ENCODE data around the gene SERP2. TPM values are rescaled to one million over a fixed set of nuclear protein-coding genes. Genes with fewer than 3 reads are reported as not detected.

The SERP2 gene
- total RNA-seq, 1 donor from 2014 or later, result 4.8 TPM

DNA sequence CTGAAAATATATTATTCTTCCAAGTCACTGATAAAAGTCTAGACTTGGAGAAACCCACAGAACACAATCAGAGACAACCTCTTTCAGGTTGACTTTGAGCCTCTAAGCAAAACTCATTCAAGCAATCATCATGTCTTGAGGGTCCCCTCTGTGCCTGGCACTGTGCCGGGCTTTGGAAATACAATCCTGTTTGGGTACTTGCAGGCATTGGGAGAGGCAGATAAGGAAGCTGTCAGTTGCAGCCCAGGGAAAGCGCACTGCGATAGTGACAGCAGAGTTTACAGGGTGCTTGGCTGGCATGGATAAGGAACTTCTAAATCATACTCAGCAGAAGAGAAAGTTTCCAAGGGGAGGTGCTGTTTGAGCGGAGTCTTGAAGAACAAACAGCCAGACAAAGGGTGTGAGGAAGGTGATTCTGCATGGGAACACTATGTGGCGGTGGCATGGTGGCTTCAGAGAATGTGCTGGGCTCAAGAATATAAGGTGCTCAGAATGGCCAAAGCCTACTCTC is 9.1 kb downstream of the SERP2 start:
- no peak for DNase-seq (ENCODE audit: low spot score in 2 of 2, unreplicated experiment in 2 of 2)
- peaks cover 10% of the 10 kb centered on the region for H3K27me3 Mint-ChIP-seq (ENCODE audit: low read depth)
- H3K4me3 Mint-ChIP-seq, result no peak overlapping the region
- no peaks in the 10 kb centered on the region for H3K9me3 Mint-ChIP-seq
- H3K27ac Mint-ChIP-seq, result no peak overlapping the region
- peaks cover 13% of the 10 kb centered on the region for H3K4me1 Mint-ChIP-seq
- TF ChIP-seq, protein P1, sequence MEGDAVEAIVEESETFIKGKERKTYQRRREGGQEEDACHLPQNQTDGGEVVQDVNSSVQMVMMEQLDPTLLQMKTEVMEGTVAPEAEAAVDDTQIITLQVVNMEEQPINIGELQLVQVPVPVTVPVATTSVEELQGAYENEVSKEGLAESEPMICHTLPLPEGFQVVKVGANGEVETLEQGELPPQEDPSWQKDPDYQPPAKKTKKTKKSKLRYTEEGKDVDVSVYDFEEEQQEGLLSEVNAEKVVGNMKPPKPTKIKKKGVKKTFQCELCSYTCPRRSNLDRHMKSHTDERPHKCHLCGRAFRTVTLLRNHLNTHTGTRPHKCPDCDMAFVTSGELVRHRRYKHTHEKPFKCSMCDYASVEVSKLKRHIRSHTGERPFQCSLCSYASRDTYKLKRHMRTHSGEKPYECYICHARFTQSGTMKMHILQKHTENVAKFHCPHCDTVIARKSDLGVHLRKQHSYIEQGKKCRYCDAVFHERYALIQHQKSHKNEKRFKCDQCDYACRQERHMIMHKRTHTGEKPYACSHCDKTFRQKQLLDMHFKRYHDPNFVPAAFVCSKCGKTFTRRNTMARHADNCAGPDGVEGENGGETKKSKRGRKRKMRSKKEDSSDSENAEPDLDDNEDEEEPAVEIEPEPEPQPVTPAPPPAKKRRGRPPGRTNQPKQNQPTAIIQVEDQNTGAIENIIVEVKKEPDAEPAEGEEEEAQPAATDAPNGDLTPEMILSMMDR (IDR thresholded peaks at IDR 0.05; ENCODE audit: unreplicated experiment), result no peak
- H3K36me3 Mint-ChIP-seq, result no peaks in the 10 kb centered on the region

- Mint-ChIP-seq H3K27ac (no peak overlapping the region), H3K9me3 (no peaks in the 10 kb centered on the region), H3K4me1 (peaks cover 23% of the 10 kb centered on the region), H3K36me3 (no peaks in the 10 kb centered on the region), H3K27me3 (ENCODE audit: low read depth) (peaks cover 10% of the 10 kb centered on the region), H3K4me3 (no peak overlapping the region)
- no peak for DNase-seq (ENCODE audit: low spot score in 2 of 2, unreplicated experiment in 2 of 2)
- TF ChIP-seq, protein P1 (IDR thresholded peaks at IDR 0.05; ENCODE audit: unreplicated experiment), result no peak
These were observed 10.3 kb downstream of the SERP2 start for GRCh38 chr13:44383945-44384344.

DNA sequence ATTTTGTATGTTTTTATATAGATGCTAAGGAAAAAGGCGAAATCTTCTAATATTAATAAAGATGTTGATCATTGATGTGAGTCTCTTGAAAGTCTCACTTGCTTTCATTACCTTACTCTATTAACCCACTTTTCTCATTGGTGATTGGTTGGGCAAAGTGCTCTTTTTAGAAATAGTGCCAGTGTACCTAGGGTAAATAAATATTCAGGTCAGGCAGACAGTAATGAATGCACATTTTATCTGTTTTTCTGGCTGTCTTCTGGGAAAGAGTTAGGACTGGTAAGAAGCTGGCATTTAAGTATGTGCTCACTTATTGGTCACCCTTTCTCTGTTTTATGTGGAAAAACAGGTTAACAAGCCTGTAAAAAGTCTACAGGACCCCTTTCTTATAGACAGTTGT is 11.2 kb downstream of the SERP2 start:
- TF ChIP-seq, protein P1 (IDR thresholded peaks at IDR 0.05; ENCODE audit: unreplicated experiment), result no peak
- Mint-ChIP-seq H3K27ac (no peak overlapping the region), H3K4me3 (no peak overlapping the region), H3K9me3 (no peaks in the 10 kb centered on the region), H3K4me1 (peaks cover 25% of the 10 kb centered on the region), H3K36me3 (no peaks in the 10 kb centered on the region), H3K27me3 (ENCODE audit: low read depth) (peaks cover 12% of the 10 kb centered on the region)
- no peak for DNase-seq (ENCODE audit: low spot score in 2 of 2, unreplicated experiment in 2 of 2)

DNA sequence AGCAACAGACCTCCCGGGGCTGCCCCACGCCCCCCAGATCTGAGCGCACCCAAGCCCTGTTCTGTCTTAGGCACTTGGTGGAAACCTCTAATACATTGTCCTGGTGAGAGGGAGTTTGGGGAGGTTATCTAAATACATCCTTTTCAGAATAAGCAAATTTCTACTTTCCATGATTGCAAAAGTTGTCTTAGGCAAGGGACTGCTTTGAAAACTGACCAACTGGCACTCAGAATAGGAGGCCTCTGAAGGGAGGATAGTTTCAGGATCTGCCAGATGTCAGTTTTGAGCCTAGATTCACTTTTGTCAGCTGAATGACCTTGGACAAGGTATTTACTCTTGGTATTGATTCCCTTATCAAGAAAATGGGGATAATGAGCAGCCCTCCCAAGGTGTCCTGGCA is 11.8 kb downstream of the SERP2 start:
- H3K36me3 Mint-ChIP-seq, result no peaks in the 10 kb centered on the region
- H3K27ac Mint-ChIP-seq, result no peak overlapping the region
- TF ChIP-seq, protein P1 (IDR thresholded peaks at IDR 0.05; ENCODE audit: unreplicated experiment), result no peak
- no peak for DNase-seq (ENCODE audit: low spot score in 2 of 2, unreplicated experiment in 2 of 2)
- no peaks in the 10 kb centered on the region for H3K9me3 Mint-ChIP-seq
- peaks cover 12% of the 10 kb centered on the region for H3K27me3 Mint-ChIP-seq (ENCODE audit: low read depth)
- no peak overlapping the region for H3K4me3 Mint-ChIP-seq
- H3K4me1 Mint-ChIP-seq, result peaks cover 27% of the 10 kb centered on the region

- Mint-ChIP-seq H3K4me3 (no peak overlapping the region), H3K4me1 (peaks cover 31% of the 10 kb centered on the region), H3K27me3 (ENCODE audit: low read depth) (peaks cover 14% of the 10 kb centered on the region), H3K36me3 (no peaks in the 10 kb centered on the region), H3K27ac (no peak overlapping the region), H3K9me3 (no peaks in the 10 kb centered on the region)
- TF ChIP-seq, protein P1 (IDR thresholded peaks at IDR 0.05; ENCODE audit: unreplicated experiment), result no peak
- DNase-seq (ENCODE audit: low spot score in 2 of 2, unreplicated experiment in 2 of 2), result no peak
These were observed 12.2 kb downstream of the SERP2 start for GRCh38 chr13:44385847-44386246.

All from mesothelial cell of epicardium (in vitro differentiated cells).